Eye (tissue), 1 donor: ENCODE measurements around the gene PLGLB1.
"Not testable (repeated sequence)": the region's sequence is repeated elsewhere in the genome, so short reads cannot be mapped to it uniquely, and the experiment has no call there.

Experiments
- DNase-seq: peaks from one replicate; pipeline ENCODE4 v3.0.0-alpha.2; 2015

PLGLB1 gene

GRCh38 chr2:87021744-87022143 lies at the start of gene PLGLB1:
Gene PLGLB1 (minus strand): TSS chr2:87021844. CDS start chr2:87021783, 61 bp downstream.
- DNase-seq: not testable (repeated sequence)

GRCh38 chr2:87064305-87064704 lies 42.7 kb upstream of the PLGLB1 start:
- not testable (repeated sequence) for DNase-seq

GRCh38 chr2:87063431-87063830 lies 41.8 kb upstream of the PLGLB1 start:
- peak; percentile 12 for DNase-seq

- DNase-seq: not testable (repeated sequence)
Measured at GRCh38 chr2:87061519-87061918, 39.9 kb upstream of the PLGLB1 start.

DNA sequence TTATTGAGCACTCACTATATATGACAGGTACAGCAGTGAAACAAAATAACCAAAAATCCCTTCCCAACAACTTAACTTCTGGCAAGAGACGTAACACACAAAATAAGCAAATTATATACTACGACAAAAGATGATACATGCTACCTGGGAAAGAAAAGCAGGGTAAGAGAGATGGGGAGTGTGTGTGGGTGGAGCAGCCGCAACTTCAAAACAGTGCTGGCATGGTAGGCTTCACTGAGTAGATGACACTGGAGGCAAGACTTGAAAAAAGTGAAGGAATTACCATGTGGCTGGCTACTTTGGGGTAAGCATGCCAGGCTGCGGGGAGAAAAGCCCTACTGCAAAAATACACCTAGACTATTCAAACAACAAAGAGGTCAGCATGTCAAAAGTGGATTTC lies 36.0 kb upstream of the PLGLB1 start:
- DNase-seq: not testable (repeated sequence)

- not testable (repeated sequence) for DNase-seq
Measured at GRCh38 chr2:87056843-87057242, 35.2 kb upstream of the PLGLB1 start.

DNA sequence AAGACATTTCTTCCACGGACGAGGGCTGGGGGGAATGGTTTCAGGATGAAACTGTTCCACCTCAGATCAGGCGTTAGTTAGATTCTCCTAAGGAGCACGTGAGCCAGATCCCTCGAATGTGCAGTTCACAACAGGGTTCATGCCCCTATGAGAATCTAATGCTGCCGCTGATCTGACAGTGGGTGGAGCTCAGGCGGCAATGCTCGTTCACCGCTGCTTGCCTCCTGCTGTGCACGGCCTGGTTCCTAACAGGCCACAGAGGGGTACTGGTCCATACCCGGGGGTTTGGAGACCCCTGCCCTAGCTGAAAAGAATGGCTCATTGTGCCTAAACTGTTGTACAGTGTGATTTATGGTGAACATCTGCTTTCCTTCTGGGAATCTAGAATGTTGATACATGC lies 34.8 kb upstream of the PLGLB1 start:
- not testable (repeated sequence) for DNase-seq

GRCh38 chr2:87054375-87054774 lies 32.7 kb upstream of the PLGLB1 start:
- DNase-seq: not testable (repeated sequence)

- DNase-seq: not testable (repeated sequence)
Measured at GRCh38 chr2:87041321-87041978, 19.8 kb upstream of the PLGLB1 start.

DNA sequence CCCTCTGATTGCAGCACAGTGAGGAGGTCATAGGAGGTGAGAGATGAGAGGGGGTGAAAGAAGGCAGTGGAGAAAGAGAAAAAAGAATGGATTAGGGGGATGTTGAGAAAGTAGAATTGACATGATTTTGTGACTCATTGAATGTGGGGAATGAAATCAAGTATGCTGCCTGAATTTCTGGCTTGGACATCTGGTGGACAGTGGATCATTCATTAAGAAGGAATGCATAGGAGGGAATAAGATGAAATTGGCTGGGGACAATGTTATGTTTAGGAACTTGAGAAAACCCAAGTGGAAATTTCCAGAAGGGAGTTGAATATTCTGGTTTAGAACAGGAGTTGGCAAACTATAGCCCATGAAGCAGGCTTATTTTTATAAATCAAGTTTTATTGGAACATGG lies 7.0 kb upstream of the PLGLB1 start:
- DNase-seq: not testable (repeated sequence)

DNA sequence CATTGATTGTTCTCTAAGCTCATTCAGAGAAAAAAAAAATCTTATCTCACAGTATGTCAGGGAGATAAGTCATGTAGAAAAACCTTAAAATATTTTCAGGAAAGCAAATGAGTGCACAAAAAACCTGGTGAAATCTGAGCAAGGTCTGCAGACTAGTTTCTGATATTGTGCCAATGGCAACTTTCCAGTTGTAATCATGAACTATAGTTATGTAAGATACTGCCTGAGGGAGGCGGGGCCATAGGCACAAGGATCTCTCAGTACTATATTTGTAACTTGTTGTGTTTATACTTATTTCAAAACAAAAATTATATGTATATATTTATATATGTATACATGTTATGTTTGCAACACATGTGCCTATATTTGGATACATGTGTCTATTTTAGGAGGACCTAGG lies 5.2 kb upstream of the PLGLB1 start:
- not testable (repeated sequence) for DNase-seq

DNA sequence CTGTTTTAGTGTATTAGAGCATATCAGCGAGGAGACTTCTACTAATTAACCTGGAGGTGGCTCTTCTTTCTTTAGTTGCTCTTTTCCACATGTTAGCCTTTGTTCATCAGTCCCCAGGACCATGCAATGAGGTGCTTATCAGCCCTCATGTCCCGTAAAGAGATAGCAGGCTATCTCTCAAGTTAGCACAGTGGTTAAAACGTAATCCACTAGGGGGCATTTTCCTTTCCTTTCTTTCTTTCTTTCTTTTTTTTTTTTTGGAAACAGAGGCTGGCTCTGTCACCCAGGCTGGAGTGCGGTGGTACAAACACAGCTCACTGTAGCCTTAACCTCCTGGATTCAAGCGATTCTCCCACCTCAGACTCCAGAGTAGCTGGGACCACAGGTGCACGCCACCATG lies 4.3 kb upstream of the PLGLB1 start:
- DNase-seq: not testable (repeated sequence)

DNA sequence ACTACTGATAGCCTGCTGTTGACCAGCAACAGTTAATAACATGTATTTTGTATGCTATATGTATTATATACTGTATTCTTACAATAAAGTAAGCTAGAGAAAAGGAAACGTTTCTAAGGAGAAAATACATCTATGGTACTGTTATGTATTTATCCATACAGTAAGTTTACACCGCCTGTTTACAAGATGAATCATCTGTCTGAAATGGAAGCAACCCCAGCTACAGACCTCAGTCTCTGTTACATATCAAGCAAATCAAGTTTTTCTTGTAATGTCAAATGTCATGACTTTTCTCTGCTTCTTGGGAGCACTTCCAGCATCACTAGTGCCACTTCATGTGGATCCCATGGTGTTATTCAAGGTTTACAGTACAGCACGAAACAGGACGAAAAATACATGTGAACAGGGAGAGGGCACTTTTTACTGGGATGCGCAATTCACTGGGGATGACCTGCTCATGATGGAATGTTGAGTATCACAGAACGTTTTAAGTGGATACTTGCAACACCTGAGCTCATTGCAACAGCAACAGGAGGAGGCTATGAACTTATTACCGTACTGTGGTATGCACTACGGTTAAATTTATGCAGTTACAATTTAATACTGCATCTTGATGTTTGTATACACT lies 2.5 kb upstream of the PLGLB1 start:
- DNase-seq: not testable (repeated sequence)

GRCh38 chr2:87021043-87021442 lies 601 bp downstream of the PLGLB1 start:
- DNase-seq: not testable (repeated sequence)

GRCh38 chr2:87019053-87019452 lies 2.6 kb downstream of the PLGLB1 start:
- not testable (repeated sequence) for DNase-seq

GRCh38 chr2:87014489-87015169 lies 7.0 kb downstream of the PLGLB1 start:
- DNase-seq: not testable (repeated sequence)

DNA sequence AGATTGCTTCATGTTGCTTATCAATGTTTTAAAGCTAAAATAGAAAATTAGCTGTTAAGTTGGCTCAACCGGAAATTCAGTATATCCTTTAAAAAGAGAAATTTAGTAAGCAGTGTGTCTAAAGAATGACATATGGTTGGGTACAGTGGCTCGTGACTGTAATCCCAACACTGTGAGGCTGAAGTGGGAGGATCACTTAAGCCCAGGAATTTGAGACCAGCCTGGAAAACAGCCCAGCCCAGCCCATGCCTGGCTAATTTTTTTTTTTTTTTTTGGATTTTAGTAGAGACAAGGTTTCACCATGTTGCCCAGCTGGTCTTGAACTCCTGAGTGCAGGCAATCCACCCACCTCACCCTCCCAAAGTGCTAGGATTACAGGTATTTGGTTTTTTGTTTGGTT lies 17.2 kb downstream of the PLGLB1 start:
- not testable (repeated sequence) for DNase-seq
